Endothelial cell of umbilical vein (primary cell): ENCODE measurements around the gene RNFT2. TPM values are rescaled to one million over a fixed set of nuclear protein-coding genes. Genes with fewer than 3 reads are reported as not detected.

Experiments
- BruUV-seq: library from RNA; stranded (reverse); fragments of 400-500 nt; replicated peaks from 2 replicates; lab custom pipeline; 2021; lab: Mats Ljungman, UMichigan
- CTCF ChIA-PET: fragments of 300-600, 350-600 bp; sonication (Branson Sonifier 250); formaldehyde crosslinking; loops from one replicate; lab custom pipeline; 2021; ENCODE audit warnings: antibody characterized with exemption, inconsistent platforms; lab: Charles Lee
- POLR2A ChIA-PET: fragments of 300-600, 350-600 bp; sonication (Branson Sonifier 250); formaldehyde crosslinking; loops from one replicate; lab custom pipeline; 2021; ENCODE audit warnings: antibody characterized with exemption, inconsistent platforms; lab: Charles Lee
- DNase-seq: peaks from one replicate; pipeline ENCODE4 v3.0.0-alpha.2; 2011; ENCODE audit warnings: low read depth, low spot score
- FAIRE-seq: peaks from 2 replicates; lab custom pipeline; 2011; peaks lifted over from hg19 to GRCh38; lab: Jason Lieb, UNC
- H2AFZ ChIP-seq: 2 replicates; pipeline ENCODE4 v1.6.0; 2012; ENCODE audit warnings: low read depth, low read length, control low read depth, inconsistent platforms
- H3K27ac ChIP-seq: 2 replicates; pipeline ENCODE4 v1.5.1; 2011; ENCODE audit warnings: low read depth, mild to moderate bottlenecking, control low read depth, low read length, moderate library complexity; ENCODE audit not compliant: insufficient read depth
- H3K27me3 ChIP-seq, 2 experiments: 2 replicates each; pipeline versions ENCODE4 v1.6.0 to v1.6.1; 2011; ENCODE audit warnings: low read length in 2 of 2, mixed read lengths in 1 of 2; ENCODE audit not compliant: control insufficient read depth in 2 of 2, insufficient read depth in 2 of 2
- H3K36me3 ChIP-seq, 2 experiments: 2 replicates in 1 of 2; 3 replicates in 1 of 2; pipeline ENCODE4 v1.5.1; 2011; ENCODE audit warnings: low read length in 2 of 2, mild to moderate bottlenecking in 1 of 2, moderate library complexity in 1 of 2; ENCODE audit not compliant: control insufficient read depth in 2 of 2, insufficient read depth in 2 of 2; ENCODE audit errors: extremely low read depth in 1 of 2
- H3K4me1 ChIP-seq: 3 replicates; pipeline ENCODE4 v1.5.1; 2011; ENCODE audit warnings: mild to moderate bottlenecking, low read length; ENCODE audit not compliant: control insufficient read depth, insufficient read depth; ENCODE audit errors: extremely low read depth
- H3K4me2 ChIP-seq: 2 replicates; pipeline ENCODE4 v1.6.1; 2011; ENCODE audit warnings: low read length, control low read depth, mixed read lengths; ENCODE audit not compliant: insufficient read depth
- H3K4me3 ChIP-seq, 3 experiments: fragments of 200-600 bp in 1 of 3; sonication (generic), shearing (Covaris generic) in 1 of 3; replicated peaks in 1 of 3; 2 replicates each; pipeline ENCODE4 v1.5.1; 2011 to 2016; ENCODE audit warnings: control low read depth in 3 of 3, low read length in 3 of 3, mild to moderate bottlenecking in 2 of 3, inconsistent platforms in 1 of 3, low read depth in 1 of 3, moderate library complexity in 1 of 3; ENCODE audit not compliant: insufficient read depth in 1 of 3
- H3K79me2 ChIP-seq: 2 replicates; pipeline ENCODE4 v1.6.0; 2012; ENCODE audit warnings: low read length, inconsistent platforms; ENCODE audit not compliant: control insufficient read depth, insufficient read depth
- H3K9ac ChIP-seq: replicated peaks from 2 replicates; pipeline ENCODE3; 2011; ENCODE audit warnings: low read length, control low read depth; ENCODE audit not compliant: insufficient read depth; ENCODE audit errors: extremely low read depth
- H3K9me1 ChIP-seq: replicated peaks from 3 replicates; pipeline ENCODE4 v1.6.0; 2011; ENCODE audit warnings: mild to moderate bottlenecking, low read length; ENCODE audit not compliant: control insufficient read depth, insufficient read depth; ENCODE audit errors: extremely low read depth
- H3K9me3 ChIP-seq: replicated peaks from 2 replicates; pipeline ENCODE4 v1.5.1; 2012; ENCODE audit warnings: low read length, inconsistent platforms; ENCODE audit not compliant: control insufficient read depth, insufficient read depth
- H4K20me1 ChIP-seq: replicated peaks from 2 replicates; pipeline ENCODE3; 2011; ENCODE audit warnings: mild to moderate bottlenecking, low read length; ENCODE audit not compliant: control insufficient read depth, insufficient read depth; ENCODE audit errors: extremely low read depth
- CTCF ChIP-seq, 2 donors: IDR thresholded peaks; 1 replicate in 1 of 2; 2 replicates in 1 of 2; pipeline ENCODE4 v1.5.1; 2011; ENCODE audit warnings: low read length in 2 of 2, mild to moderate bottlenecking in 2 of 2, moderate library complexity in 2 of 2, control low read depth in 1 of 2, inconsistent platforms in 1 of 2, low read depth in 1 of 2; ENCODE audit not compliant: insufficient read depth in 1 of 2; ENCODE audit errors: extremely low read depth in 1 of 2
- EZH2 ChIP-seq: IDR thresholded peaks from 2 replicates; pipeline ENCODE4 v1.6.1; 2012; ENCODE audit warnings: borderline replicate concordance, low read depth, mild to moderate bottlenecking, moderate library complexity, low read length, inconsistent platforms; ENCODE audit not compliant: severe bottlenecking
- FOS ChIP-seq: IDR thresholded peaks from 2 replicates; pipeline ENCODE4 v1.6.1; 2011; ENCODE audit warnings: mild to moderate bottlenecking, low read length, moderate library complexity, borderline replicate concordance; ENCODE audit not compliant: insufficient read depth
- GATA2 ChIP-seq: IDR thresholded peaks from 2 replicates; pipeline ENCODE4 v1.7.0; 2011; ENCODE audit warnings: low read depth, mild to moderate bottlenecking, moderate library complexity, mixed read lengths, low read length; ENCODE audit not compliant: insufficient read length, insufficient read depth
- JUN ChIP-seq: IDR thresholded peaks from 2 replicates; pipeline ENCODE4 v1.6.1; 2011; ENCODE audit warnings: borderline replicate concordance, low read depth; ENCODE audit not compliant: insufficient read length, insufficient read depth
- MAX ChIP-seq: IDR thresholded peaks from 2 replicates; pipeline ENCODE4 v1.6.1; 2011; ENCODE audit not compliant: insufficient read depth, insufficient read length
- MYC ChIP-seq: IDR thresholded peaks from one replicate; pipeline ENCODE4 v1.6.1; 2011; ENCODE audit warnings: mild to moderate bottlenecking, low read depth, low read length
- POLR2A ChIP-seq: IDR thresholded peaks from 2 replicates; pipeline ENCODE4 v1.6.1; 2012; ENCODE audit warnings: low read depth, mild to moderate bottlenecking, control low read depth, low read length
- POLR2AphosphoS5 ChIP-seq: IDR thresholded peaks from 2 replicates; pipeline ENCODE4 v1.6.1; 2012; ENCODE audit warnings: low read depth, mild to moderate bottlenecking, control low read depth, low read length, moderate library complexity; ENCODE audit not compliant: insufficient read depth
- dilution Hi-C: fragments of 300-500 bp; cut with MboI; formaldehyde crosslinking; loops from one replicate; pipeline ENCODE4 v1.15.0; 2019; ENCODE audit warnings: low sequenced_read_pairs; ENCODE audit not compliant: extremely low pct_ligation_motif_present
- intact Hi-C: fragments of 100-400 bp; cut with micrococcal nuclease; formaldehyde crosslinking; loops from one replicate; pipeline ENCODE4 v1.10.0; 2022
- polyA plus RNA-seq, 4 experiments: library from polyadenylated mRNA; depleted of rRNA in 3 of 4; stranded (reverse) in 3 of 4; unstranded in 1 of 4; fragments of >200 nt; gene quantifications; 2 replicates each; pipeline versions ENCODE4 v1.2.1 to v1.2.3, GENCODE V29; 2011 to 2012; ENCODE audit warnings: missing spikeins in 1 of 4
- total RNA-seq: library from RNA; stranded (reverse); gene quantifications from 2 replicates; pipeline ENCODE4 v1.2.3, GENCODE V29; 2021

The RNFT2 gene
- total and polyA plus RNA-seq, 2 donors (not counting 3 experiments of a cell fraction or from before 2014, with no cell fraction given) = 1.4 to 6.6 TPM

- dilution Hi-C loops = no loop called here
Measured at GRCh38 chr12:116870306-116870705, 132.2 kb downstream of the RNFT2 start.

More at GRCh38 chr12:116870306-116870705, 132.2 kb downstream of the RNFT2 start:
- H3K79me2 ChIP-seq = no peaks in the 10 kb centered on the region
- H2AFZ ChIP-seq = no peak overlapping the region
- no peaks in the 10 kb centered on the region for H3K9me1 ChIP-seq
- H3K4me2 ChIP-seq = no peak overlapping the region
- FAIRE-seq = no peak
- POLR2A ChIA-PET = no interaction called here
- H3K9me3 ChIP-seq = no peaks in the 10 kb centered on the region
- TF ChIP-seq MAX (no peak), JUN (no peak), GATA2 (no peak), POLR2A (no peak), CTCF (IDR thresholded peaks at IDR 0.05; ENCODE audit: extremely low read depth in 1 of 2, insufficient read depth in 1 of 2, low read depth in 1 of 2, low read length in 2 of 2) (no peak), MYC (no peak), POLR2AphosphoS5 (no peak), EZH2 (no peak), FOS (no peak)
- H3K36me3 ChIP-seq = no peaks in the 10 kb centered on the region
- CTCF ChIA-PET = interaction anchor here (1.4 kb wide), 2 partner anchors 12 to 13 kb away, joined by 4 to 5 read pairs; no protein-coding TSS in a partner anchor
- no TSS peak for BruUV-seq
- H4K20me1 ChIP-seq = no peaks in the 10 kb centered on the region
- H3K27ac ChIP-seq = no peak overlapping the region
- intact Hi-C loops = no loop called here
- peaks cover 1 to 6% of the 10 kb centered on the region in 2 experiments for H3K27me3 ChIP-seq
- no peaks in the 10 kb centered on the region for H3K4me1 ChIP-seq
- no peak for DNase-seq
- H3K4me3 ChIP-seq = no peak overlapping the region
- no peak overlapping the region for H3K9ac ChIP-seq
